Fibroblast of lung (primary cell): ENCODE data around the gene CCDC148.

Experiments used
- EZH2 ChIP-seq: IDR thresholded peaks from 2 replicates; pipeline ENCODE4 v1.5.1; 2012; ENCODE audit warnings: low read length, control low read depth, mild to moderate bottlenecking; ENCODE audit errors: missing control alignments
- TF ChIP-seq, protein P1 (sequence below), 2 donors: IDR thresholded peaks in 1 of 2; conservative IDR thresholded peaks in 1 of 2; 1 replicate in 1 of 2; 2 replicates in 1 of 2; pipeline ENCODE4 v1.5.1; 2011 to 2012; ENCODE audit warnings: low read length in 2 of 2, control low read depth in 1 of 2, inconsistent platforms in 1 of 2, low read depth in 1 of 2, mild to moderate bottlenecking in 1 of 2

DNA sequence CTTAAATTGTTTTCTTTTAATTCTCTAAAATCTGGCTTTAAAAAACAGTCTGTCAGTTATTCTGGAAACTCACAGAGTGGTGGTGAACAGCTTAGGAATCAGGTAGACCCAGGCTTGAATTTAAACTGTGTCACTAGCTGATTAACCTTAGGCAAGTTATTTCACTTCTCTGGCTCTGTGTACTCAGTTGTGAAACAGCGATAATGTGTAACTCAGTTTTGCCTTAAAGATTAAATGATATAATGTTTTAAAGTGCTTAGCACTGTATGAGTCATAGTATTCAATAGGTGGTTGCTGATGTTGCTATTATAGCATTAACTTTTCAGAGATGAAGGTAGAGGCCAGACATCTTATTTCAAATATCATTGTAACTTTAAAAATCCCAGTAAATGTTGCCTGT is 40.9 kb upstream of the CCDC148 start:
- TF ChIP-seq, protein P1, sequence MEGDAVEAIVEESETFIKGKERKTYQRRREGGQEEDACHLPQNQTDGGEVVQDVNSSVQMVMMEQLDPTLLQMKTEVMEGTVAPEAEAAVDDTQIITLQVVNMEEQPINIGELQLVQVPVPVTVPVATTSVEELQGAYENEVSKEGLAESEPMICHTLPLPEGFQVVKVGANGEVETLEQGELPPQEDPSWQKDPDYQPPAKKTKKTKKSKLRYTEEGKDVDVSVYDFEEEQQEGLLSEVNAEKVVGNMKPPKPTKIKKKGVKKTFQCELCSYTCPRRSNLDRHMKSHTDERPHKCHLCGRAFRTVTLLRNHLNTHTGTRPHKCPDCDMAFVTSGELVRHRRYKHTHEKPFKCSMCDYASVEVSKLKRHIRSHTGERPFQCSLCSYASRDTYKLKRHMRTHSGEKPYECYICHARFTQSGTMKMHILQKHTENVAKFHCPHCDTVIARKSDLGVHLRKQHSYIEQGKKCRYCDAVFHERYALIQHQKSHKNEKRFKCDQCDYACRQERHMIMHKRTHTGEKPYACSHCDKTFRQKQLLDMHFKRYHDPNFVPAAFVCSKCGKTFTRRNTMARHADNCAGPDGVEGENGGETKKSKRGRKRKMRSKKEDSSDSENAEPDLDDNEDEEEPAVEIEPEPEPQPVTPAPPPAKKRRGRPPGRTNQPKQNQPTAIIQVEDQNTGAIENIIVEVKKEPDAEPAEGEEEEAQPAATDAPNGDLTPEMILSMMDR (conservative IDR thresholded peaks at IDR 0.05 in 1 of 2, IDR thresholded peaks at IDR 0.05 in 1 of 2; ENCODE audit: low read depth in 1 of 2, low read length in 2 of 2), result no peak
- no peak for TF ChIP-seq EZH2
